K562 (cell line): ENCODE results near the gene MAD1L1. TPM values are rescaled to one million over a fixed set of nuclear protein-coding genes. Genes with fewer than 3 reads are reported as not detected.

Experiments
- ATAC-seq: fragments of 200-7000 bp; cut with Tn5 transposase; 3 replicates; pipeline ENCODE4 v1.9.1; 2020; ENCODE audit warnings: moderate library complexity
- BruUV-seq: library from RNA; stranded (reverse); fragments of 400-500 nt; replicated peaks from 2 replicates; lab custom pipeline; 2021; lab: Mats Ljungman, UMichigan
- CTCF ChIA-PET: fragments of 300-600 bp; formaldehyde crosslinking; extraction: SDS; loops from one replicate; lab custom pipeline; 2021; ENCODE audit warnings: low intra/inter-chr PET ratio; lab: Yijun Ruan, JAX
- POLR2A ChIA-PET: fragments of 300-600, 350-650 bp; sonication (Branson Sonifier 250); formaldehyde crosslinking; extraction: SDS; loops from one replicate; lab custom pipeline; 2021; ENCODE audit warnings: antibody characterized with exemption, inconsistent platforms; lab: Yijun Ruan, JAX
- DNase-seq, 4 experiments: peaks; one replicate each; pipeline versions ENCODE4 v3.0.0 to v3.0.0-alpha.2; 2011 to 2018; ENCODE audit warnings: low spot score in 3 of 4, mixed read lengths in 3 of 4; ENCODE audit errors: extremely low read depth in 1 of 4
- FAIRE-seq: peaks from 2 replicates; lab custom pipeline; 2011; peaks lifted over from hg19 to GRCh38; lab: Jason Lieb, UNC
- H2AFZ ChIP-seq: 2 replicates; pipeline ENCODE4 v1.6.0; 2011; ENCODE audit warnings: low read depth, low read length, control low read depth, inconsistent platforms
- H3K27ac ChIP-seq: fragments of 200-600 bp; 3 replicates; pipeline ENCODE4 v1.8.0; 2011; ENCODE audit warnings: low read depth, mild to moderate bottlenecking, control low read depth, inconsistent platforms, low read length, moderate library complexity, mixed read lengths; ENCODE audit errors: extremely low read depth
- H3K27me3 ChIP-seq, 2 experiments: fragments of 300-600 bp in 1 of 2; 2 replicates in 1 of 2; 3 replicates in 1 of 2; pipeline versions ENCODE4 v1.6.0 to v1.8.0; 2011; ENCODE audit warnings: inconsistent platforms in 2 of 2, low read length in 2 of 2, mild to moderate bottlenecking in 1 of 2, mixed read lengths in 1 of 2, moderate library complexity in 1 of 2; ENCODE audit not compliant: control insufficient read depth in 2 of 2, insufficient read depth in 2 of 2
- H3K36me3 ChIP-seq: fragments of 300-600 bp; 3 replicates; pipeline ENCODE4 v1.8.0; 2011; ENCODE audit warnings: mild to moderate bottlenecking, low read length, inconsistent platforms; ENCODE audit not compliant: control insufficient read depth, insufficient read depth
- H3K4me1 ChIP-seq, 2 experiments: fragments of 200-600 bp in 1 of 2; replicated peaks in 1 of 2; 2 replicates in 1 of 2; 3 replicates in 1 of 2; pipeline versions ENCODE4 v1.5.1 to v1.8.0; 2011; ENCODE audit warnings: inconsistent platforms in 2 of 2, low read length in 2 of 2, mild to moderate bottlenecking in 1 of 2, mixed read lengths in 1 of 2, moderate library complexity in 1 of 2; ENCODE audit not compliant: control insufficient read depth in 2 of 2, insufficient read depth in 2 of 2
- H3K4me2 ChIP-seq: 2 replicates; pipeline ENCODE4 v1.6.1; 2011; ENCODE audit warnings: low read length, control low read depth, inconsistent platforms, mixed read lengths; ENCODE audit not compliant: insufficient read depth
- H3K4me3 ChIP-seq: fragments of 200-600 bp; sonication (generic), shearing (Covaris generic); 2 replicates; pipeline ENCODE4 v1.5.1; 2016; ENCODE audit warnings: control low read depth, inconsistent platforms
- H3K79me2 ChIP-seq: fragments of 200-600 bp; 3 replicates; pipeline ENCODE4 v1.8.0; 2011; ENCODE audit warnings: low read length, inconsistent platforms; ENCODE audit not compliant: control insufficient read depth, insufficient read depth
- H3K9ac ChIP-seq, 2 experiments: 2 replicates each; pipeline versions ENCODE4 v1.6.0 to v1.6.1; 2011; ENCODE audit warnings: low read depth in 2 of 2, low read length in 2 of 2, control low read depth in 1 of 2, inconsistent platforms in 1 of 2, mild to moderate bottlenecking in 1 of 2, mixed read lengths in 1 of 2; ENCODE audit not compliant: insufficient read depth in 1 of 2
- H3K9me1 ChIP-seq: one replicate; pipeline ENCODE4 v1.6.0; 2011; ENCODE audit warnings: inconsistent platforms, mild to moderate bottlenecking, low read length, moderate library complexity; ENCODE audit not compliant: control insufficient read depth, insufficient read depth
- H3K9me3 ChIP-seq: replicated peaks from 2 replicates; pipeline ENCODE4 v1.5.1; 2011; ENCODE audit warnings: low read depth, low read length, inconsistent platforms; ENCODE audit not compliant: control insufficient read depth, insufficient read depth
- H4K20me1 ChIP-seq: replicated peaks from 2 replicates; pipeline ENCODE4 v1.6.1; 2011; ENCODE audit warnings: low read length, inconsistent platforms, mixed read lengths; ENCODE audit not compliant: control insufficient read depth, insufficient read depth
- ATF1 ChIP-seq, 2 experiments: fragments of 450-650 bp in 1 of 2; IDR thresholded peaks; 2 replicates each; pipeline ENCODE4 v1.6.1; 2016; ENCODE audit warnings: missing compliant biosample characterization in 1 of 2, missing genetic modification characterization in 1 of 2
- CREB1 ChIP-seq, 2 experiments: sonication (generic) in 1 of 2; formaldehyde crosslinking in 1 of 2; IDR thresholded peaks; 2 replicates each; pipeline versions ENCODE4 v1.6.1 to v1.8.0; 2012 to 2022; ENCODE audit warnings: inconsistent platforms in 1 of 2, mild to moderate bottlenecking in 1 of 2, missing genetic modification reagents in 1 of 2, moderate library complexity in 1 of 2
- HDAC1 ChIP-seq, 2 experiments: fragments of 450-650 bp; IDR thresholded peaks; 2 replicates each; pipeline ENCODE4 v1.6.1; 2016 to 2017; ENCODE audit warnings: inconsistent platforms in 1 of 2, mild to moderate bottlenecking in 1 of 2, moderate library complexity in 1 of 2
- HINFP ChIP-seq: fragments of 450-650 bp; conservative IDR thresholded peaks from 2 replicates; pipeline ENCODE4 v1.6.1; 2016; ENCODE audit warnings: missing genetic modification characterization, low read depth, mild to moderate bottlenecking, control low read depth, missing compliant biosample characterization
- MCM2 ChIP-seq: fragments of 450-650 bp; IDR thresholded peaks from 2 replicates; pipeline ENCODE4 v1.6.1; 2017; ENCODE audit warnings: low read depth, mild to moderate bottlenecking
- RNF219 ChIP-seq: fragments of 250-450 bp; sonication (Bioruptor Pico); IDR thresholded peaks from 2 replicates; pipeline ENCODE4 v1.5.0; 2022; ENCODE audit warnings: mild to moderate bottlenecking
- TGIF2 ChIP-seq: sonication (generic); formaldehyde crosslinking; IDR thresholded peaks from 2 replicates; pipeline ENCODE4 v1.8.1; 2022; ENCODE audit warnings: mild to moderate bottlenecking, missing genetic modification reagents, moderate library complexity
- ZBTB7A ChIP-seq: IDR thresholded peaks from 2 replicates; pipeline ENCODE4 v1.6.1; 2011; ENCODE audit warnings: low read depth, mild to moderate bottlenecking, low read length, moderate library complexity, borderline replicate concordance; ENCODE audit not compliant: control insufficient read depth
- ZNF239 ChIP-seq: fragments of 250-450 bp; sonication (Bioruptor Pico); IDR thresholded peaks from 2 replicates; pipeline ENCODE4 v1.4.0; 2020; ENCODE audit warnings: mild to moderate bottlenecking
- ZNF655 ChIP-seq: fragments of 250-450 bp; sonication (Bioruptor Pico); IDR thresholded peaks from 2 replicates; pipeline ENCODE4 v1.5.0; 2021
- ZNF77 ChIP-seq: fragments of 250-450 bp; sonication (Bioruptor Pico); IDR thresholded peaks from 2 replicates; pipeline ENCODE4 v1.5.0; 2020
- WGBS: fragments of 100-300 bp; shearing (Covaris generic); methylation state at CpG from one replicate; pipeline ENCODE4 v1.1.6; 2016; ENCODE audit warnings: low coverage, mixed read lengths; ENCODE audit not compliant: insufficient coverage; ENCODE audit errors: missing lambda C conversion rate; 5-methylcytosine and 5-hydroxymethylcytosine counted together
- in situ Hi-C: fragments of 300-500 bp; cut with MboI; formaldehyde crosslinking; loops from 4 replicates; pipeline ENCODE4 v1.15.0; 2018; ENCODE audit warnings: inconsistent platforms, mixed read lengths
- intact Hi-C: fragments of 100-400 bp; cut with micrococcal nuclease; formaldehyde crosslinking; loops from 2 replicates; pipeline ENCODE4 v1.14.2; 2022
- polyA plus RNA-seq, 8 experiments: library from polyadenylated mRNA; depleted of rRNA in 4 of 8; stranded (reverse) in 5 of 8; unstranded in 3 of 8; fragments of >200 nt; fragmentation: Nextera tagmentation in 2 of 8; fragmentation: Illumina TruSeq in 1 of 8; extraction: Ambion mirVana in 2 of 8; extraction: Trizol in 1 of 8; gene quantifications; 2 replicates each; pipeline versions ENCODE4 v1.2.1 to v1.2.3, GENCODE V29; 2011 to 2014; ENCODE audit warnings: inconsistent platforms in 1 of 8, missing spikeins in 1 of 8
- total RNA-seq, 7 experiments: library from RNA; depleted of rRNA in 6 of 7; stranded (reverse); fragments of >200 nt in 6 of 7; fragmentation: Illumina TruSeq in 2 of 7; extraction: Trizol in 2 of 7; gene quantifications; 2 replicates each; pipeline versions ENCODE4 v1.2.1 to v1.2.3, GENCODE V29; 2011 to 2021; ENCODE audit warnings: low replicate concordance in 1 of 7

MAD1L1 gene
- total and polyA plus RNA-seq, 9 of the 15 experiments (the other 6 are each of a cell fraction or from before 2014, with no cell fraction given), result 1.7 to 89.7 (median 18.0) TPM

GRCh38 chr7:2001601-2002442 lies 230.9 kb downstream of the MAD1L1 start (continued):
- TF ChIP-seq RNF219 (CRISPR knock-in tag), result no peak
- no peak for TF ChIP-seq CREB1 (IDR thresholded peaks at IDR 0.05)
- no peak for TF ChIP-seq CREB1 (CRISPR knock-in tag; IDR thresholded peaks at IDR 0.05)

GRCh38 chr7:2000746-2001321 lies 231.9 kb downstream of the MAD1L1 start:
- DNase-seq, result no peak
- no peaks in the 10 kb centered on the region for H4K20me1 ChIP-seq
- H3K27me3 ChIP-seq, result no peaks in the 10 kb centered on the region
- TF ChIP-seq ZBTB7A (no peak), ATF1 (CRISPR knock-in tag; IDR thresholded peaks at IDR 0.05) (no peak), ATF1 (tag; IDR thresholded peaks at IDR 0.05) (no peak), ZNF239 (no peak), ZNF77 (no peak), ZNF655 (CRISPR knock-in tag) (no peak), MCM2 (no peak), HDAC1 (IDR thresholded peaks at IDR 0.05) (no peak), TGIF2 (CRISPR knock-in tag) (no peak), HINFP (tag) (no peak)
- in situ Hi-C loops (no loop called here), intact Hi-C loops (no loop called here)
- no TSS peak for BruUV-seq
- H3K27ac ChIP-seq, result no peak overlapping the region
- peaks cover 4% of the 10 kb centered on the region; the same call in 1 of the 3 replicates for H3K36me3 ChIP-seq
- ATAC-seq, result no peak
- H3K79me2 ChIP-seq, result no peaks in the 10 kb centered on the region
- ChIA-PET CTCF (no interaction called here), POLR2A (interaction anchor here (1.0 kb wide), 1 partner anchor 18 kb away, joined by 3 read pairs; no protein-coding TSS in a partner anchor)
- no peak overlapping the region for H3K4me2 ChIP-seq
- peaks cover 2% of the 10 kb centered on the region for H3K9me1 ChIP-seq
- no peaks in the 10 kb centered on the region for H3K9me3 ChIP-seq
- peaks cover 0 to 64% of the 10 kb centered on the region in 2 experiments; a peak in 2 of 5 replicates for H3K4me1 ChIP-seq
- FAIRE-seq, result no peak
- peak overlapping the region in 1 of 2 experiments; percentile 81; a peak in 1 of 4 replicates for H3K9ac ChIP-seq
- H2AFZ ChIP-seq, result no peak overlapping the region
- no peak overlapping the region for H3K4me3 ChIP-seq
- WGBS, result 86% methylated on average over 15 of the region's 25 CpGs
